Measurements from ENCODE around the gene NUP205. TPM values are rescaled to one million over a fixed set of nuclear protein-coding genes. Genes with fewer than 3 reads are reported as not detected.

Gene NUP205
- total RNA-seq, 8 experiments from 2014 or later: 26.2 to 68.4 (median 32.7) TPM

DNA sequence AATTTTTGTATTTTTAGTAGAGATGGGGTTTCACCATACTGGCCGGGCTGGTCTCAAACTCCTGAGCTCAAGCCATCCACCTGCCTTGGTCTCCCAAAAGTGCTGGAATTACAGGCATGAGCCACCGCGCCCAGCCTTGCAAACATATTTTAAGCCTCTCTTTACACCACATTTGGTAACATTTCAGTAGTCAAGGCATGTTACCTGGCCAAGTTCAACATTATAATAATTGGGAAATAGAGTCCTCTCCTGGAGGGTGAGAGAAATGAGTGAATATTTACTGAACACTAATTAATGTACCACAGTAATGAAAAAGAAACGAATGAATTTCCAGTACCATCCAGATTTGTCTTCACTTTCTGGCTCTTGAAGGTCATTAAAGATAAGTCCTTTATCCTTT is 37.8 kb upstream of the NUP205 start:
- Histone ChIP-seq H3K4me1 (replicated peaks in 1 of 2) (no peaks in the 10 kb centered on the region), H3K4me3 (no peak overlapping the region), H3K27ac (no peak overlapping the region)
- ATAC-seq (replicated peaks in 6 of 8): no peak
- in situ Hi-C loops (cut with MboI; ENCODE audit: low pct_unique_long_range_greater_than_20kb in 2 of 9, low sequenced_read_pairs in 9 of 9, unreplicated experiment in 9 of 9): no loop called here
- 29 to 100% (median 93%) methylated on average over 1 to 4 of the region's 4 CpGs; no CpG with 5 or more reads in 1 of the 10 experiments for WGBS, 10 experiments

DNA sequence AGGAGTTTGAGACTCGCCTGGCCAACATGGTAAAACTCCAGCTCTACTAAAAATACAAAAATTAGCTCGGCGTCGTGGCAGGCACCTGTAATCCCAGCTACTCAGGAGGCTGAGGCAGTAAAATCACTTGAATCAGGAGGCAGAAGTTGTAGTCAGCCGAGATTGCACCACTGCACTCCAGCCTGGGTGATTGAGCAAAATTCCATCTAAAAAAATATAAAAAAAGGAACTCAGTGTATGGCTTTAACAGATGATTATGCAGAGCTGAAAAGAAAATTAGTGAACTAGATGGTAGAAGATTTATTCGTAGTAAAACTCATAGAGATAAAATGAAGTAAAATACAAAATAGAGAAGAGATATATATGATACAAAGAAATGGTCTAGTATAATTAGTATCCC is 35.2 kb upstream of the NUP205 start:
- no peaks in the 10 kb centered on the region for H3K4me1 ChIP-seq (replicated peaks in 1 of 2)
- no peak overlapping the region for H3K4me3 ChIP-seq
- in situ Hi-C loops (cut with MboI; ENCODE audit: low pct_unique_long_range_greater_than_20kb in 2 of 9, low sequenced_read_pairs in 9 of 9, unreplicated experiment in 9 of 9): no loop called here
- H3K27ac ChIP-seq: no peak overlapping the region
- 35 to 88% (median 78%) methylated on average over 2 to 6 of the region's 6 CpGs for WGBS, 10 experiments
- ATAC-seq (replicated peaks in 6 of 8): no peak

- 0 to 100% (median 71%) methylated on average over 1 of the region's 1 CpG; no CpG with 5 or more reads in 2 of the 10 experiments for WGBS, 10 experiments
- Histone ChIP-seq H3K4me3 (no peak overlapping the region), H3K27ac (no peak overlapping the region), H3K4me1 (replicated peaks in 1 of 2) (no peaks in the 10 kb centered on the region)
- no peak for ATAC-seq (replicated peaks in 6 of 8)
- in situ Hi-C loops (cut with MboI; ENCODE audit: low pct_unique_long_range_greater_than_20kb in 2 of 9, low sequenced_read_pairs in 9 of 9, unreplicated experiment in 9 of 9): no loop called here
Measured at GRCh38 chr7:135523146-135523545, 34.6 kb upstream of the NUP205 start.

GRCh38 chr7:135525426-135525825 is 32.3 kb upstream of the NUP205 start:
- ATAC-seq (replicated peaks in 6 of 8): no peak
- in situ Hi-C loops (cut with MboI; ENCODE audit: low pct_unique_long_range_greater_than_20kb in 2 of 9, low sequenced_read_pairs in 9 of 9, unreplicated experiment in 9 of 9): no loop called here
- H3K4me1 ChIP-seq (replicated peaks in 1 of 2): no peaks in the 10 kb centered on the region
- H3K27ac ChIP-seq: no peak overlapping the region
- WGBS, 10 experiments: 53 to 100% (median 82%) methylated on average over 1 to 4 of the region's 4 CpGs; no CpG with 5 or more reads in 5 of the 10 experiments
- no peak overlapping the region for H3K4me3 ChIP-seq

DNA sequence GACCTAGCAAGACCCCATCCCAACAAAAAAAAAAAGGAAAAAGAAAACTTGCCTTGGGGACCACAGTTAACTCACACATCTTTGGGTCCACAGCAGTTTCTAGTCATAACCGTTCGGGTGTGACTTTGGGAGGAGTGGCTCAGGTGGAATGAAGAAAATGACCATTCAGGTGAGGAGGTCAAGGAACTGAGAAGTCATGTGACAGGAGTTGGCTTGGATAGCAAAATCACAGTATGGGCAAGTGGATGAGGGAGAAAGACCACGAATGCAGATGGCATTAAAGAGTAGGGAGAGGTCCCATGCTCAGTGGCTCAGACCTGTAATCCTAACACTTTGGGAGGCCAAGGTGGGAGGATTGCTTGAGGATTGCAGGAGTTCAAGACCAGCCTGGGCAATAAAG is 30.7 kb upstream of the NUP205 start:
- no peak overlapping the region for H3K27ac ChIP-seq
- no peaks in the 10 kb centered on the region for H3K4me1 ChIP-seq (replicated peaks in 1 of 2)
- no peak overlapping the region for H3K4me3 ChIP-seq
- 40 to 100% (median 72%) methylated on average over 1 to 3 of the region's 3 CpGs; no CpG with 5 or more reads in 4 of the 10 experiments for WGBS, 10 experiments
- ATAC-seq (replicated peaks in 6 of 8): no peak
- in situ Hi-C loops (cut with MboI; ENCODE audit: low pct_unique_long_range_greater_than_20kb in 2 of 9, low sequenced_read_pairs in 9 of 9, unreplicated experiment in 9 of 9): no loop called here

DNA sequence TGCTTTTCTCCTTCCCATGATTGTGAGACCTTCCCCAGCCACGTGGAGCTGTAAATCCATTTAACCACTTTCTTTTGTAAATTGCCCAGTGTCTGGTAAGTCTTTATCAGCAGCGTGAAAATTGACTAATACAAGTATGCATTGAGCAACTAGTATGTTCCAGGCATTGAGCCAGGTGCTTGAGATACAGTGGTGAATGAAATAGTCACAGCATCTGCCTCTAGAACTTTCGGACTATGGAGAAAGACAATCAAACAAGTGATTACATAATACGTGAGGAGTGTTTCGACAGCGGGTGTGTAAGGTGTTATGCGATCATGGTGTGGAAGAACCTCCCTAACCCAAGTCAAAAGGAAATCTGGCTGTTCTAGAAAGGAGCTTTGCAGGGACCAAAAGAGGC is 21.6 kb upstream of the NUP205 start:
- WGBS, 10 experiments: 40 to 100% (median 70%) methylated on average over 1 to 6 of the region's 7 CpGs; no CpG with 5 or more reads in 2 of the 10 experiments
- in situ Hi-C loops (cut with MboI; ENCODE audit: low pct_unique_long_range_greater_than_20kb in 2 of 9, low sequenced_read_pairs in 9 of 9, unreplicated experiment in 9 of 9): no loop called here
- no peak overlapping the region for H3K27ac ChIP-seq
- H3K4me3 ChIP-seq: no peak overlapping the region
- H3K4me1 ChIP-seq (replicated peaks in 1 of 2): no peaks in the 10 kb centered on the region
- ATAC-seq (replicated peaks in 6 of 8): peak in 1 of 8 experiments; percentile 54

DNA sequence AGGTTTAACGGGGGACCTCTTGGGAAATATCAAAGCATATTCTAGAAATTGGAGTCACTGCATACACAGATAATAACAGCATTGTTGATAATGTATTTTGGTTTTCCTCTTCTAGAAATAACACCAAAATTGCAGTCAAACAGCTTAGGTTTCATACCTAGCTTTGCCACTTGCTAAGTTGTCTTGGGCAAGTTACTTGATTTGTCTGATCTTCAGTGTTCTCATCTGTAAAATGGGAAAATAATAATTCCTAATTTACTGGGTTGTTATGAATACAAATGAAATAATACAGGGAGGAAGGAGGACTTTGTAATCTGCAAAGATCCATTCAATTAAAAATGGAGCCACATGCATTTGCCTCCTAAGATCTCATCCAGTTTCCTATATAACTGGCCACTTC is 20.3 kb upstream of the NUP205 start:
- Histone ChIP-seq H3K27ac (no peak overlapping the region), H3K4me3 (no peak overlapping the region), H3K4me1 (replicated peaks in 1 of 2) (no peaks in the 10 kb centered on the region)
- ATAC-seq (replicated peaks in 6 of 8): no peak
- in situ Hi-C loops (cut with MboI; ENCODE audit: low pct_unique_long_range_greater_than_20kb in 2 of 9, low sequenced_read_pairs in 9 of 9, unreplicated experiment in 9 of 9): no loop called here
- 67 to 100% (median 100%) methylated on average over 1 of the region's 1 CpG; no CpG with 5 or more reads in 3 of the 10 experiments for WGBS, 10 experiments

- H3K27ac ChIP-seq: no peak overlapping the region
- no peak for ATAC-seq (replicated peaks in 6 of 8)
- no peak overlapping the region for H3K4me3 ChIP-seq
- in situ Hi-C loops (cut with MboI; ENCODE audit: low pct_unique_long_range_greater_than_20kb in 2 of 9, low sequenced_read_pairs in 9 of 9, unreplicated experiment in 9 of 9): no loop called here
- H3K4me1 ChIP-seq (replicated peaks in 1 of 2): no peaks in the 10 kb centered on the region
Measured at GRCh38 chr7:135537905-135538304, 19.8 kb upstream of the NUP205 start.

- Histone ChIP-seq H3K4me1 (replicated peaks in 1 of 2) (no peaks in the 10 kb centered on the region), H3K4me3 (no peak overlapping the region), H3K27ac (no peak overlapping the region)
- ATAC-seq (replicated peaks in 6 of 8): no peak
- WGBS, 10 experiments: 0 to 75% (median 56%) methylated on average over 1 to 3 of the region's 3 CpGs; no CpG with 5 or more reads in 1 of the 10 experiments
- in situ Hi-C loops (cut with MboI; ENCODE audit: low pct_unique_long_range_greater_than_20kb in 2 of 9, low sequenced_read_pairs in 9 of 9, unreplicated experiment in 9 of 9): no loop called here
Measured at GRCh38 chr7:135538376-135538775, 19.3 kb upstream of the NUP205 start.

DNA sequence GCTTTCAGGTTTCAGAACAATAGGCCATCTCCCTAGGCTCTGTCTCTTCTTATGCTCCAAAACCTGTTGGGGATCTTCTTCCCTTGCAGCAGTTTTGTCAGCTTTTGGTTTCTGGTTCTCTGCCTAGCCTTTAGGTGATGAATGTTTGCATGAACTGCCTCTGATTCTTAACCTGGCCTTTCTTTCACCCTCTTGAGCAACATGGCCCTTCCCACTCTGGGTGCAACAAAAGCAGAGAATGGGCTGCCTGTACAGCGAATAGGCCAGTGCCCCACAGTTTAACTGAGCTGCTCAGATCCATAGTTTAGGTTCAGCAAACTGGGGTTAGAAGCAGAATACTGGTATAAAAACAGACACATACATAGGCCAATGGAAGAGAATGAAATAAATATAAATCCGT is 18.1 kb upstream of the NUP205 start:
- ATAC-seq (replicated peaks in 6 of 8): no peak
- in situ Hi-C loops (cut with MboI; ENCODE audit: low pct_unique_long_range_greater_than_20kb in 2 of 9, low sequenced_read_pairs in 9 of 9, unreplicated experiment in 9 of 9): no loop called here
- Histone ChIP-seq H3K4me1 (replicated peaks in 1 of 2) (no peaks in the 10 kb centered on the region), H3K27ac (no peak overlapping the region), H3K4me3 (no peak overlapping the region)
- 11 to 100% (median 82%) methylated on average over 1 to 2 of the region's 2 CpGs; no CpG with 5 or more reads in 1 of the 10 experiments for WGBS, 10 experiments

DNA sequence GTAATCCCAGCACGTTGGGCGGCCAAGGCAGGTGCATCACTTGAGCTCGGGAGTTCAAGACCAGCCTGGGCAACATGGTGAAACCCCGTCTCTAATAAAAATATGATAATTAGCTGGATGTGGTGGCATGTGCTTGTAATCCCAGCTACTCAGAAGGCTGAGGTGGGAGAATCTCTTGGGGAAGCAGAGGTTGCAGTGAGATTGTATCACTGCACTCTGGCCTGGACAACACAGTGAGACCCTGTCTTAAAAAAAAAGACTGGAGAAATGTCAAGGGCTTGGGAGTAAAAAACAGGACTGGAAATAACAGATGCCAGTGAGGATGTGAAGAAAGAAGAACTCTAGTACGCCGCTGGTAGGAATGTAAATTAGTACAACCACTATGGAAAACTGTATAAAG is 16.7 kb upstream of the NUP205 start:
- in situ Hi-C loops (cut with MboI; ENCODE audit: low pct_unique_long_range_greater_than_20kb in 2 of 9, low sequenced_read_pairs in 9 of 9, unreplicated experiment in 9 of 9): no loop called here
- no peak overlapping the region for H3K4me3 ChIP-seq
- 33 to 100% (median 90%) methylated on average over 2 to 6 of the region's 6 CpGs; no CpG with 5 or more reads in 3 of the 10 experiments for WGBS, 10 experiments
- no peak overlapping the region for H3K27ac ChIP-seq
- no peak for ATAC-seq (replicated peaks in 6 of 8)
- no peaks in the 10 kb centered on the region for H3K4me1 ChIP-seq (replicated peaks in 1 of 2)

DNA sequence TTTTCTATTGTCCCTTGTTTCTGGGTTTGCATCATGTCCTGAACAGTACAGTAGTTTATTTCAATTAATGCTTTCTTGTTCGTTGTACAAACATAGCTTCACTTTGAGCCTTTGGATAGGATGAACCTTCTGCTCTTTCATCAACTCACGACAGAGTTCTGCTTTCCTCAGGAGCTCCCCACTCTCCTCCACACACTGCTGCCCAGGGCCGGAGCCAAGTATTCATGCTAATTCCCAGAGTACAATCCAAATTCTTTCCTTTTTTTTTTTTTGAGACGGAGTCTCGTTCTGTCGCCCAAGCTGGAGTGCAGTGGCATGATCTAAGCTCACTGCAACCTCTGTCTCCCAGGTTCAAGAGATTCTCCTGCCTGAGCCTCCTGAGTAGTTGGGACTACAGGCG is 7.5 kb upstream of the NUP205 start:
- Histone ChIP-seq H3K27ac (no peak overlapping the region), H3K4me1 (replicated peaks in 1 of 2) (no peaks in the 10 kb centered on the region), H3K4me3 (no peak overlapping the region)
- ATAC-seq (replicated peaks in 6 of 8): no peak
- WGBS, 10 experiments: 0 to 95% (median 67%) methylated on average over 1 to 7 of the region's 7 CpGs; no CpG with 5 or more reads in 2 of the 10 experiments
- in situ Hi-C loops (cut with MboI; ENCODE audit: low pct_unique_long_range_greater_than_20kb in 2 of 9, low sequenced_read_pairs in 9 of 9, unreplicated experiment in 9 of 9): loop anchor here in 1 of 9 experiments (25.0 kb wide), 1 partner anchor 263 kb away; no protein-coding TSS in a partner anchor

- ATAC-seq (replicated peaks in 6 of 8): no peak
- in situ Hi-C loops (cut with MboI; ENCODE audit: low pct_unique_long_range_greater_than_20kb in 2 of 9, low sequenced_read_pairs in 9 of 9, unreplicated experiment in 9 of 9): loop anchor here in 1 of 9 experiments (25.0 kb wide), 1 partner anchor 265 kb away; no protein-coding TSS in a partner anchor
- no peak overlapping the region for H3K27ac ChIP-seq
- H3K4me3 ChIP-seq: no peak overlapping the region
- 0 to 100% (median 68%) methylated on average over 1 to 2 of the region's 3 CpGs; no CpG with 5 or more reads in 4 of the 10 experiments for WGBS, 10 experiments
- no peaks in the 10 kb centered on the region for H3K4me1 ChIP-seq (replicated peaks in 1 of 2)
Measured at GRCh38 chr7:135552148-135552547, 5.6 kb upstream of the NUP205 start.

DNA sequence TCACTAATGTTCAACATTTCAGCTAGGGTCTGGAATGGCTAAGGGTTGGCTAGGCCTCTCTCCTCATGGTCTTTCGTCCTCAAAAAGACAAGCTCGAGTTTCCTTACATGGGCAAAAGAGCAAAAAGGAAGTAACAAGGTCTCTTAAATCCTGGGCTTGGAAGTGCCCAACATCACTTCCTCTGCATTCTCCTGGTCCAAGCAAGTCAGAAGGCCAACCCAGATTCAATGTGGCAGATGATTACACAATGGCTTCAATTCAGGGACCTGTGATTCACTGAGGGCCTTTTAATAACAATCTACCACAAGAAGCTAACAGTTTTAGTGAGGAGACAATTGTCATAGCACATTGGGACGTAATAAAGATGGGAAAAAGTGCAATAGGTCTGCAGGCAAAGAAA is 4.4 kb upstream of the NUP205 start:
- H3K4me3 ChIP-seq: no peak overlapping the region
- no peaks in the 10 kb centered on the region for H3K4me1 ChIP-seq (replicated peaks in 1 of 2)
- 30 to 90% (median 78%) methylated on average over 1 to 3 of the region's 3 CpGs; no CpG with 5 or more reads in 2 of the 10 experiments for WGBS, 10 experiments
- ATAC-seq (replicated peaks in 6 of 8): no peak
- in situ Hi-C loops (cut with MboI; ENCODE audit: low pct_unique_long_range_greater_than_20kb in 2 of 9, low sequenced_read_pairs in 9 of 9, unreplicated experiment in 9 of 9): loop anchor here in 1 of 9 experiments (25.0 kb wide), 1 partner anchor 266 kb away; no protein-coding TSS in a partner anchor
- no peak overlapping the region for H3K27ac ChIP-seq
